Thymus (tissue), 11 donors: ENCODE results near the gene TLL2. TPM values are rescaled to one million over a fixed set of nuclear protein-coding genes. Genes with fewer than 3 reads are reported as not detected.

ENCODE experiments used
- DNase-seq, 9 donors: peaks; one replicate each; pipeline ENCODE4 v3.0.0-alpha.2; 2013; ENCODE audit warnings: low spot score in 9 of 9, low read depth in 6 of 9, missing footprints in 1 of 9
- H3K27ac ChIP-seq, 2 donors: one replicate each; pipeline ENCODE4 v1.5.1; 2013; ENCODE audit warnings: control low read depth in 1 of 2, low read depth in 1 of 2, low read length in 1 of 2, mild to moderate bottlenecking in 1 of 2, moderate library complexity in 1 of 2
- H3K27me3 ChIP-seq, 2 donors: one replicate each; pipeline ENCODE4 v1.5.1; 2013; ENCODE audit warnings: low read length in 1 of 2; ENCODE audit not compliant: control insufficient read depth in 2 of 2, insufficient read depth in 1 of 2
- H3K36me3 ChIP-seq, 2 donors: one replicate each; pipeline ENCODE4 v1.5.1; 2013; ENCODE audit warnings: low read length in 1 of 2, mild to moderate bottlenecking in 1 of 2, moderate library complexity in 1 of 2; ENCODE audit not compliant: control insufficient read depth in 2 of 2, insufficient read depth in 2 of 2
- H3K4me1 ChIP-seq, 2 donors: one replicate each; pipeline ENCODE4 v1.5.1; 2013; ENCODE audit warnings: low read length in 2 of 2; ENCODE audit not compliant: control insufficient read depth in 2 of 2, insufficient read depth in 2 of 2
- H3K4me3 ChIP-seq, 2 donors: one replicate each; pipeline ENCODE4 v1.5.1; 2013; ENCODE audit warnings: low read length in 2 of 2, control low read depth in 1 of 2, mild to moderate bottlenecking in 1 of 2
- H3K9me3 ChIP-seq, 2 donors: one replicate each; pipeline ENCODE4 v1.5.1; 2013; ENCODE audit warnings: low read length in 1 of 2, mild to moderate bottlenecking in 1 of 2; ENCODE audit not compliant: control insufficient read depth in 2 of 2, insufficient read depth in 1 of 2
- WGBS: extraction: QIAGEN DNeasy Blood & Tissue Kit; methylation state at CpG from one replicate; pipeline ENCODE4 v1.1.7; 2013; 5-methylcytosine and 5-hydroxymethylcytosine counted together
- polyA plus RNA-seq: library from polyadenylated mRNA; stranded (reverse); fragments of 200-250 nt; gene quantifications from one replicate; pipeline ENCODE4 v1.2.3, GENCODE V29; 2013
- total RNA-seq: library from RNA; stranded (reverse); fragments of 120-200 nt; gene quantifications from one replicate; pipeline ENCODE4 v1.2.4, GENCODE V29; 2013
- donor health status: healthy.

Gene TLL2
- total and polyA plus RNA-seq, 2 donors = 0.05 to 0.23 TPM

- H3K4me3 ChIP-seq = no peak overlapping the region
- H3K9me3 ChIP-seq = no peaks in the 10 kb centered on the region
- 92% methylated on average over 15 of the region's 15 CpGs for WGBS
- H3K27ac ChIP-seq = no peak overlapping the region
- no peaks in the 10 kb centered on the region for H3K36me3 ChIP-seq
- H3K4me1 ChIP-seq = peaks cover 0 to 10% of the 10 kb centered on the region in 2 donors
- H3K27me3 ChIP-seq = peaks cover 0 to 28% of the 10 kb centered on the region in 2 donors
- DNase-seq = no peak
Observed at GRCh38 chr10:96378741-96379140, 135.0 kb downstream of the TLL2 start.

- H3K36me3 ChIP-seq = no peaks in the 10 kb centered on the region
- 88% methylated on average over 6 of the region's 6 CpGs for WGBS
- peaks cover 0 to 28% of the 10 kb centered on the region in 2 donors for H3K27me3 ChIP-seq
- peaks cover 0 to 10% of the 10 kb centered on the region in 2 donors for H3K4me1 ChIP-seq
- no peaks in the 10 kb centered on the region for H3K9me3 ChIP-seq
- DNase-seq = no peak
- no peak overlapping the region for H3K4me3 ChIP-seq
- no peak overlapping the region for H3K27ac ChIP-seq
Observed at GRCh38 chr10:96377816-96378294, 135.9 kb downstream of the TLL2 start.

DNA sequence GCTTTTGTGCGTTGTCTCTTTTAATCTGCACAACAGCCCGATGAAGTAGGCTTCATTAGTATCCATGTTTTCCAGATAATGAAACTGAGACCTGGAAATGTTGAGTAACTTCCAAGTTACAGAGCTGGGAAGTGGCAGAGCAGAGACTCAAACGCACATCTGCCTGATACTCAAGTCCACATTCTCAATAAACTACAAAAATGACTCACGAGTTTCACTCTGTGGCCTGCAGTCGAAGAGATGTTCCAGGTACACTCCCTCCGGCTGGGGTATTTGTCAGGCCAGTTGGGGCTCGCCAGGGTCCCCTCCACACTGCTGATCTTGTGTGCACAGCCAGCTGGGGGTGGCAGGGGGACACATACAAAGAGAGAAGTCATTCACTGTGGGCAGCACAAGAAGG is 137.2 kb downstream of the TLL2 start:
- WGBS = 96% methylated on average over 7 of the region's 7 CpGs
- DNase-seq = no peak
- peaks cover 0 to 10% of the 10 kb centered on the region in 2 donors for H3K4me1 ChIP-seq
- no peaks in the 10 kb centered on the region for H3K9me3 ChIP-seq
- no peaks in the 10 kb centered on the region for H3K36me3 ChIP-seq
- peaks cover 0 to 28% of the 10 kb centered on the region in 2 donors for H3K27me3 ChIP-seq
- H3K27ac ChIP-seq = no peak overlapping the region
- H3K4me3 ChIP-seq = no peak overlapping the region

- Histone ChIP-seq H3K27me3 (peaks cover 0 to 28% of the 10 kb centered on the region in 2 donors), H3K4me3 (peak overlapping the region; percentile 29 to 48), H3K4me1 (peaks cover 0 to 10% of the 10 kb centered on the region in 2 donors), H3K27ac (no peak overlapping the region), H3K36me3 (no peaks in the 10 kb centered on the region), H3K9me3 (no peaks in the 10 kb centered on the region)
- peak; percentile 43 to 86 (median 68) for DNase-seq
- WGBS = 9% methylated on average over 36 of the region's 36 CpGs
Observed at GRCh38 chr10:96374985-96375830, 138.5 kb downstream of the TLL2 start.

- no peak for DNase-seq
- no peaks in the 10 kb centered on the region for H3K9me3 ChIP-seq
- H3K4me3 ChIP-seq = no peak overlapping the region
- H3K4me1 ChIP-seq = peaks cover 0 to 10% of the 10 kb centered on the region in 2 donors
- no peak overlapping the region for H3K27ac ChIP-seq
- 22% methylated on average over 9 of the region's 9 CpGs for WGBS
- H3K27me3 ChIP-seq = peaks cover 0 to 28% of the 10 kb centered on the region in 2 donors
- H3K36me3 ChIP-seq = no peaks in the 10 kb centered on the region
Observed at GRCh38 chr10:96374639-96374984, 139.1 kb downstream of the TLL2 start.

GRCh38 chr10:96374004-96374403 is 139.7 kb downstream of the TLL2 start:
- no peaks in the 10 kb centered on the region for H3K36me3 ChIP-seq
- no peak for DNase-seq
- peaks cover 0 to 28% of the 10 kb centered on the region in 2 donors for H3K27me3 ChIP-seq
- H3K9me3 ChIP-seq = no peaks in the 10 kb centered on the region
- H3K27ac ChIP-seq = no peak overlapping the region
- no peak overlapping the region for H3K4me3 ChIP-seq
- H3K4me1 ChIP-seq = peaks cover 0 to 10% of the 10 kb centered on the region in 2 donors
- WGBS = 93% methylated on average over 5 of the region's 5 CpGs

- WGBS = 95% methylated on average over 11 of the region's 11 CpGs
- H3K27me3 ChIP-seq = peaks cover 0 to 12% of the 10 kb centered on the region in 2 donors
- no peak overlapping the region for H3K27ac ChIP-seq
- H3K9me3 ChIP-seq = no peaks in the 10 kb centered on the region
- H3K4me1 ChIP-seq = peaks cover 0 to 10% of the 10 kb centered on the region in 2 donors
- no peaks in the 10 kb centered on the region for H3K36me3 ChIP-seq
- DNase-seq = no peak
- no peak overlapping the region for H3K4me3 ChIP-seq
Observed at GRCh38 chr10:96371356-96371755, 142.4 kb downstream of the TLL2 start.

- DNase-seq = peak in 7 of 9 donors; percentile 9 to 61 (median 38)
- Histone ChIP-seq H3K36me3 (no peaks in the 10 kb centered on the region), H3K4me1 (peaks cover 0 to 10% of the 10 kb centered on the region in 2 donors), H3K9me3 (no peaks in the 10 kb centered on the region), H3K27ac (no peak overlapping the region), H3K4me3 (no peak overlapping the region), H3K27me3 (peaks cover 0 to 12% of the 10 kb centered on the region in 2 donors)
- 39% methylated on average over 16 of the region's 16 CpGs for WGBS
Observed at GRCh38 chr10:96370584-96371157, 143.1 kb downstream of the TLL2 start.

DNA sequence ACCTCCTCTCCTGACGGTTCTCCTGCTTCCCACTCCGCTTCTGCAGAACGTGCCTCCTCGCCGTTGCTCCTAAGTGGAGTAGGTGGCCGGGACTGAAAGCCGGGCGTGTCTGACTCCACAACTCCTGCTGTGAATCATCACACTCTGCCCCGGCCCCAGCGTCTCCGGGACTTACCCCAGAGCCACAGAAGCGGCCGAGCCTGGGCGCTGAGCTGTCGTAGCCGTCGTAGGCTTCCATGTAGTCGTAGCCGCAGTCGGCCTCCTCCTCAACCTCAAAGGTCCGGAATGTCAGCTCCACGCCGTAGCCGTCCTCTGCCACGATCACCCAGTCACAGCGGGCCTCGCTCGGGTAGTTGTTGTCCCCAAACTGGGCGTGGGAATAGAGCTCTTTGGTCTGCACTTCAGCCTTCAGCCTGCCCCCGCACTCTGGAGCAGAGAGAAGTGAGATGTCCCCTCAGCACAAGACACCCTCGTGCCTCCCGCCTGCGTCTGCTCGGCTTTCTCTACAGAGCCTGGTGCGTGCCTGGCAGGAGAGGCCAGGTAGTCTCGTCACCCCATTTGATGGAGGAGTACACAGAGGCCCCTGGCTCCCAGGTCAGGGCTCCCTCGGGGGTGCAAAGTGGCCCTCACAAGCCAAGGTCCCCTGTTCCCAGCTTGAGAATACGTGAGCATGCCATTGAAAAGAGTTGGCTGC is 143.7 kb downstream of the TLL2 start:
- Histone ChIP-seq H3K27me3 (peaks cover 0 to 10% of the 10 kb centered on the region in 2 donors), H3K4me1 (peaks cover 0 to 7% of the 10 kb centered on the region in 2 donors), H3K4me3 (no peak overlapping the region), H3K9me3 (no peaks in the 10 kb centered on the region), H3K27ac (no peak overlapping the region), H3K36me3 (no peaks in the 10 kb centered on the region)
- DNase-seq = no peak
- WGBS = 94% methylated on average over 38 of the region's 38 CpGs
